Stomach (tissue), 9 donors: ENCODE measurements around the gene SMOC2. TPM values are rescaled to one million over a fixed set of nuclear protein-coding genes. Genes with fewer than 3 reads are reported as not detected.

ENCODE experiments used
- DNase-seq, 2 donors: peaks; one replicate each; pipeline versions ENCODE4 v3.0.0 to v3.0.0-alpha.2; 2013 to 2019
- H3K27ac ChIP-seq, 5 donors: fragments of 200-600 bp in 4 of 5; sonication (generic) in 4 of 5; one replicate each; pipeline ENCODE4 v1.5.1; 2013 to 2019; ENCODE audit warnings: mild to moderate bottlenecking in 1 of 5, moderate library complexity in 1 of 5
- H3K27me3 ChIP-seq, 3 donors: fragments of 200-600 bp; sonication (generic); one replicate each; pipeline ENCODE4 v1.5.1; 2017 to 2019; ENCODE audit warnings: mixed run types in 1 of 3
- H3K36me3 ChIP-seq, 4 donors: fragments of 200-600 bp; sonication (generic); 1 replicate in 3 of 4; 2 replicates in 1 of 4; pipeline ENCODE4 v1.5.1; 2016 to 2019
- H3K4me1 ChIP-seq, 4 donors: fragments of 200-600 bp; sonication (generic); one replicate each; pipeline ENCODE4 v1.5.1; 2016 to 2019
- H3K4me3 ChIP-seq, 4 donors: fragments of 200-600 bp; sonication (generic) in 3 of 4; one replicate each; pipeline ENCODE4 v1.5.1; 2016 to 2019; ENCODE audit warnings: mild to moderate bottlenecking in 1 of 4
- H3K9me3 ChIP-seq, 4 donors: fragments of 200-600 bp; sonication (generic); one replicate each; pipeline ENCODE4 v1.5.1; 2016 to 2019
- EP300 ChIP-seq: sonication (generic); formaldehyde crosslinking; IDR thresholded peaks from one replicate; pipeline ENCODE4 v1.6.1; 2017; ENCODE audit warnings: antibody characterized with exemption
- POLR2A ChIP-seq, 4 donors: fragments of 450-650 bp; IDR thresholded peaks; one replicate each; pipeline ENCODE4 v1.6.1; 2016; ENCODE audit warnings: antibody characterized with exemption in 4 of 4, control low read depth in 2 of 4, mild to moderate bottlenecking in 1 of 4, moderate library complexity in 1 of 4
- POLR2AphosphoS5 ChIP-seq, 3 donors: sonication (generic); formaldehyde crosslinking; IDR thresholded peaks; one replicate each; pipeline ENCODE4 v1.6.1; 2016; ENCODE audit warnings: antibody characterized with exemption in 3 of 3
- WGBS, 5 donors: extraction: QIAGEN DNeasy Blood & Tissue Kit in 3 of 5; methylation state at CpG; one replicate each; pipeline versions ENCODE4 v1.1.5 to v1.1.7; 2013 to 2018; 5-methylcytosine and 5-hydroxymethylcytosine counted together
- intact Hi-C: fragments of 100-400 bp; cut with DNase I; formaldehyde crosslinking; loops from one replicate; pipeline ENCODE4 v1.15.1; 2023; ENCODE audit warnings: low total_unique reads
- polyA plus RNA-seq, 3 donors: library from polyadenylated mRNA; stranded (reverse); fragments of 200-250 nt; gene quantifications; one replicate each; pipeline ENCODE4 v1.2.3, GENCODE V29; 2013
- total RNA-seq, 5 donors: library from RNA; depleted of rRNA; stranded (reverse); fragments of >200 nt; gene quantifications; one replicate each; pipeline versions ENCODE4 v1.1.0 to v1.2.3, GENCODE V29; 2014 to 2016
- TF ChIP-seq, protein P1 (sequence below), 7 experiments: fragments of 450-650 bp in 4 of 7; fragments of 200-600 bp in 3 of 7; sonication (generic) in 3 of 7; IDR thresholded peaks; one replicate each; pipeline ENCODE4 v1.5.1; 2016 to 2019; ENCODE audit warnings: antibody characterized with exemption in 7 of 7, control low read depth in 2 of 7, mild to moderate bottlenecking in 1 of 7
- donor health status: healthy with polysubstance abuse.
- donor health status: Bipolar disorder and iron deficiency.
- donor health status: healthy.

SMOC2 gene
- total and polyA plus RNA-seq, 8 donors = 7.9 to 520 (median 76.9) TPM

DNA sequence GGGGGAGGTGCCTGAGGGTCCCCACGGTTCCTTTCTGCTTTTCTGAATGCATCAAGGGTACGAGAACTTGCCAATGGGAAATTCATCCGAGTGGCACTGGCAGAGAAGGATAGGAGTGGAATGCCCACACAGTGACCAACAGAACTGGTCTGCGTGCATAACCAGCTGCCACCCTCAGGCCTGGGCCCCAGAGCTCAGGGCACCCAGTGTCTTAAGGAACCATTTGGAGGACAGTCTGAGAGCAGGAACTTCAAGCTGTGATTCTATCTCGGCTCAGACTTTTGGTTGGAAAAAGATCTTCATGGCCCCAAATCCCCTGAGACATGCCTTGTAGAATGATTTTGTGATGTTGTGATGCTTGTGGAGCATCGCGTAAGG is 226.4 kb downstream of the SMOC2 start:
- intact Hi-C loops = no loop called here
- no peak for TF ChIP-seq EP300
- no peaks in the 10 kb centered on the region for H3K4me1 ChIP-seq
- H3K4me3 ChIP-seq = no peak overlapping the region
- no peaks in the 10 kb centered on the region for H3K9me3 ChIP-seq
- no peak overlapping the region for H3K27ac ChIP-seq
- DNase-seq = no peak
- H3K36me3 ChIP-seq = peaks cover 0 to 12% (median 0%) of the 10 kb centered on the region in 4 donors
- 86 to 94% (median 92%) methylated on average over 7 of the region's 7 CpGs for WGBS, 5 donors
- H3K27me3 ChIP-seq = no peaks in the 10 kb centered on the region

DNA sequence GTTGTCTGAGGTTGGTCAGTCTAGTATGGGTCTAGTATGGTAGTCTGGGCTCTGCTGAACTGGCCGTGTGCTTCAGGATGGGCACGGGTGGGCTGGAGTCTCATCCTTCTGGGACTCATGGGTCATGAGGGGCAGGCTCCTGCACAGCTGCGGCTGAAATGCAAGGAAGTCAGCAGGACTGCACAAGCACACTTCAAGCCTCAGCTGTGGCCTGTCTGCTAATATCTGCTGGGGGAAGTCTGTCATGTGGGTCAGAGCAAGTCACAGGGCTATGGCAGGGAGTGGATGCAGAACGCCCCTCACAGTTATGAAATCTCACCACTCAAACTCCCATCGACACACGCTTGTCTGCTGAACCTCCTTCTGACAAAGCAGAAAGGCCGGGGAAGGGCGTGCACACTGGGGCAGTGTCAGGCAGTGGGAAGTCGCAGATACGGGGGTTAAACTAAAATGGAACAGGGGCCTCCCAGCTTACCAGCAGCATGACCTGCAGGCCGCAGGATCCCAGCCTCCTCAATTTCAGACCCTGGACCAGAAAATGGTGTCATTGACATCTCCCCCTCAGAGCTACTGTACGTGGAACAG is 229.5 kb downstream of the SMOC2 start:
- Histone ChIP-seq H3K27ac (no peak overlapping the region), H3K27me3 (no peaks in the 10 kb centered on the region), H3K4me1 (no peaks in the 10 kb centered on the region), H3K36me3 (peaks cover 0 to under 1% (median 0%) of the 10 kb centered on the region in 4 donors), H3K4me3 (no peak overlapping the region), H3K9me3 (no peaks in the 10 kb centered on the region)
- WGBS, 5 donors = 86 to 91% (median 90%) methylated on average over 12 of the region's 12 CpGs
- intact Hi-C loops = no loop called here
- TF ChIP-seq POLR2AphosphoS5 (IDR thresholded peaks at IDR 0.05) = no peak
- TF ChIP-seq, protein P1, sequence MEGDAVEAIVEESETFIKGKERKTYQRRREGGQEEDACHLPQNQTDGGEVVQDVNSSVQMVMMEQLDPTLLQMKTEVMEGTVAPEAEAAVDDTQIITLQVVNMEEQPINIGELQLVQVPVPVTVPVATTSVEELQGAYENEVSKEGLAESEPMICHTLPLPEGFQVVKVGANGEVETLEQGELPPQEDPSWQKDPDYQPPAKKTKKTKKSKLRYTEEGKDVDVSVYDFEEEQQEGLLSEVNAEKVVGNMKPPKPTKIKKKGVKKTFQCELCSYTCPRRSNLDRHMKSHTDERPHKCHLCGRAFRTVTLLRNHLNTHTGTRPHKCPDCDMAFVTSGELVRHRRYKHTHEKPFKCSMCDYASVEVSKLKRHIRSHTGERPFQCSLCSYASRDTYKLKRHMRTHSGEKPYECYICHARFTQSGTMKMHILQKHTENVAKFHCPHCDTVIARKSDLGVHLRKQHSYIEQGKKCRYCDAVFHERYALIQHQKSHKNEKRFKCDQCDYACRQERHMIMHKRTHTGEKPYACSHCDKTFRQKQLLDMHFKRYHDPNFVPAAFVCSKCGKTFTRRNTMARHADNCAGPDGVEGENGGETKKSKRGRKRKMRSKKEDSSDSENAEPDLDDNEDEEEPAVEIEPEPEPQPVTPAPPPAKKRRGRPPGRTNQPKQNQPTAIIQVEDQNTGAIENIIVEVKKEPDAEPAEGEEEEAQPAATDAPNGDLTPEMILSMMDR (IDR thresholded peaks at IDR 0.05) = no peak
- no peak for DNase-seq

DNA sequence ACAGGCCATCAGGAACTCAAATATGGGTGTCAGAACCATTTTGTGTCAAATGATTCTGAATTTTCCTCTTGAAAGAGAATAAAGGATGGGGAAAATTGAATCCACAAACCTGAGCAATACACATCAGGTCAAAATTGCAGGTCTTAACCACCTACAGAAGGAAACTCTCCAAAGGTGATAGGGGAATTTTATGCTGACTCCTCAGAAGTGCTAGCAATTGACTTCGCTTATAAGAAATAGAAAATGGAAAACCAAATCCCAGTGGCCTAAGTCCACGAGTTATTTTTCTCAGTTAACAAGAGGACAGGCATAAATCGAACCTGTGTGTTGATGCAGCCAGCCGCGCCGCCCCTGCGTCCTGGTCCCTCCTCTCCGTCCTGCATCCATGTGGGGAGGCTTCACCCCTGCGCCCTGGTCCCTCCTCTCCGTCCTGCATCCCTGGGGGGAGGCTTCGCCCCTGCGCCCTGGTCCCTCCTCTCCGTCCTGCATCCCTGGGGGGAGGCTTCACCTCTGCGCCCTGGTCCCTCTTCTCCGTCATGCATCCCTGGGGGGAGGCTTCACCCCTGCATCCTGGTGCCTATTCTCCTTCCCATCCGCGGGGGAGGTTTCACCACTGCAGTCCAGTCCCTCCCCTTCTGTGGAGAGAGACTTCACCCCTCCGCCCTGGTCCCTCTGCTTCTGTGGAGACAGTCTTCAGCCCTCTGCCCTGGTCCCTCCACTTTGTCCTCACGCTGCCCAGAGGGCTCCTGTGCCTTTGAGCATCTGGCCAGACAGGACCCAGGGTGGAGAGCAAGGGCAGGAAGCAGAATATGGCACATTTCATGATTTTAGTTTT is 230.3 kb downstream of the SMOC2 start:
- 82 to 95% (median 88%) methylated on average over 19 of the region's 19 CpGs for WGBS, 5 donors
- TF ChIP-seq EP300 (no peak), POLR2AphosphoS5 (IDR thresholded peaks at IDR 0.05) (no peak), POLR2A (IDR thresholded peaks at IDR 0.05) (no peak)
- TF ChIP-seq, protein P1 (IDR thresholded peaks at IDR 0.05) = no peak
- no peaks in the 10 kb centered on the region for H3K9me3 ChIP-seq
- no peak for DNase-seq
- H3K36me3 ChIP-seq = no peaks in the 10 kb centered on the region
- no peaks in the 10 kb centered on the region for H3K4me1 ChIP-seq
- H3K27me3 ChIP-seq = no peaks in the 10 kb centered on the region
- H3K27ac ChIP-seq = no peak overlapping the region
- intact Hi-C loops = no loop called here
- H3K4me3 ChIP-seq = no peak overlapping the region

DNA sequence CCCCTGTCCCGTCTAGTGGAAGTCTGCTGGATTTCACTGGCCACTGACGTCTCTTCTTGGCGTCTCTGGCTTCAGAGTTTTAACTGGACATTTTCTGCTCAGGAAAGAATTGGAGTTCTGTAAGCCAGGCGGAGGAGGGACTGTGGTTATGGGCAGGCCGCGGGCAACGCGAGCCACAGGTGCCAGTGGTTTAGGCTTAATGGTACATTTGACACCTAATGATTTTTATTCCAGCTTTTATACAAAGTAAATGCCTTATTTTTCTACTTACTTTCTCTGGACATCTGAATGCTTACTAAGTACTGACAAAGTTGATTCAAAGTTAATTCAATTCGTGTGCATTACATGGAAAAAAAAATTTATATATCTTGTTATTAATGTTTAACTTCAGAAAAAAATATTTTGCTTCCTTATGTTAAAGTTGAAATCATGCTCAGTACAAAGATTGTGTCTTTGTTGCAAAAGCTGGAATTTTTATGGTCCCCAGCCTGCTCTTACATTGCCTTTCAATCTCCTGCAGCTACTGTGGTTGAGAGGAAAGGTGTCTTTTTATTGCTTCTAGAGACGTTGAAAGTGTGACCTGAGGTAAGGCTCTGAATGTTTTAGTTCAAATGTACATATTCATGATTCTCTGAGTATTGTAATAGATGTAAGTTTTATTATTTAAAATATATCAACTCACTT is 231.0 kb downstream of the SMOC2 start:
- 67 to 79% (median 77%) methylated on average over 10 of the region's 10 CpGs for WGBS, 5 donors
- Histone ChIP-seq H3K27ac (no peak overlapping the region), H3K36me3 (no peaks in the 10 kb centered on the region), H3K4me1 (no peaks in the 10 kb centered on the region), H3K4me3 (no peak overlapping the region), H3K9me3 (no peaks in the 10 kb centered on the region), H3K27me3 (no peaks in the 10 kb centered on the region)
- DNase-seq = no peak
- intact Hi-C loops = no loop called here
- TF ChIP-seq POLR2A (IDR thresholded peaks at IDR 0.05) (no peak), EP300 (no peak)

DNA sequence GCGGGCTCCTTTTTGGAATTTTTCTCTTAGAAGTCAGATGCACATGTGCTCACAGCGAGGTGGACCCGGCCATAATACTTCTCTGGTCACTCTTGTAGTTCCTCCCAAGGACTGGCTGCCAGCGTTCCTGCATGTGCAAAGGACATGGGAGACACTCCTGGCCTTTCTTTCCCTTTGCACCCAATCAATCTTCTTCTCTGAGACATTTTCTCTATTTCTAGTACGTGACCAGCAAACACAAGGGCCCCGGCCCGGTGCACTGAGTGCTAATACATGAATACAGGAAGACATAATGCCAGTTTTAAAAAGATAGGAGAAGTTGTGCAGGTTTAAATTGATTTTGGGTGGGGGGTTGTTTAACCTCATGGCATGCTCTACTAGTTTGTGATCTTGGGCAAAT is 233.6 kb downstream of the SMOC2 start:
- Histone ChIP-seq H3K27me3 (no peaks in the 10 kb centered on the region), H3K27ac (no peak overlapping the region), H3K4me1 (no peaks in the 10 kb centered on the region), H3K9me3 (no peaks in the 10 kb centered on the region), H3K36me3 (no peaks in the 10 kb centered on the region), H3K4me3 (no peak overlapping the region)
- TF ChIP-seq POLR2AphosphoS5 (IDR thresholded peaks at IDR 0.05) (no peak), EP300 (no peak), POLR2A (IDR thresholded peaks at IDR 0.05) (no peak)
- TF ChIP-seq, protein P1 (IDR thresholded peaks at IDR 0.05) = no peak
- intact Hi-C loops = no loop called here
- 87 to 94% (median 90%) methylated on average over 7 of the region's 7 CpGs for WGBS, 5 donors
- no peak for DNase-seq
